Astrocyte (in vitro differentiated cells and primary cell): ENCODE measurements around the gene FMNL1. TPM values are rescaled to one million over a fixed set of nuclear protein-coding genes. Genes with fewer than 3 reads are reported as not detected.

Experiments
- DNase-seq: peaks from one replicate; pipeline ENCODE4 v3.0.0-alpha.2; 2010; ENCODE audit warnings: low read depth
- FAIRE-seq: peaks from 2 replicates; lab custom pipeline; 2011; peaks lifted over from hg19 to GRCh38; lab: Jason Lieb, UNC
- H2AFZ ChIP-seq: 2 replicates; pipeline ENCODE4 v1.6.0; 2012; ENCODE audit warnings: low read depth, low read length, inconsistent platforms
- H3K27ac ChIP-seq: 2 replicates; pipeline ENCODE4 v1.5.1; 2011; ENCODE audit warnings: low read depth, low read length, inconsistent platforms
- H3K27me3 ChIP-seq: 2 replicates; pipeline ENCODE4 v1.6.0; 2011; ENCODE audit warnings: low read length, inconsistent platforms; ENCODE audit not compliant: insufficient read depth
- H3K36me3 ChIP-seq: 2 replicates; pipeline ENCODE4 v1.5.1; 2011; ENCODE audit warnings: low read length, inconsistent platforms; ENCODE audit not compliant: insufficient read depth
- H3K4me1 ChIP-seq: 2 replicates; pipeline ENCODE4 v1.5.1; 2011; ENCODE audit warnings: low read length, inconsistent platforms; ENCODE audit not compliant: insufficient read depth
- H3K4me2 ChIP-seq: 2 replicates; pipeline ENCODE4 v1.6.0; 2012; ENCODE audit warnings: low read length, inconsistent platforms
- H3K4me3 ChIP-seq: 2 replicates; pipeline ENCODE4 v1.5.1; 2011; ENCODE audit warnings: low read depth, mild to moderate bottlenecking, low read length, inconsistent platforms; ENCODE audit not compliant: insufficient read depth
- H3K79me2 ChIP-seq: 2 replicates; pipeline ENCODE4 v1.6.0; 2012; ENCODE audit warnings: mild to moderate bottlenecking, low read length, inconsistent platforms; ENCODE audit not compliant: insufficient read depth
- H3K9ac ChIP-seq: 2 replicates; pipeline ENCODE4 v1.6.0; 2012; ENCODE audit warnings: mild to moderate bottlenecking, low read length, inconsistent platforms
- H3K9me3 ChIP-seq: 2 replicates; pipeline ENCODE4 v1.5.1; 2012; ENCODE audit warnings: low read depth, mild to moderate bottlenecking, low read length, inconsistent platforms; ENCODE audit not compliant: insufficient read depth
- H4K20me1 ChIP-seq: 2 replicates; pipeline ENCODE4 v1.6.0; 2012; ENCODE audit warnings: low read length, inconsistent platforms; ENCODE audit not compliant: insufficient read depth
- H3K27ac Mint-ChIP-seq: one replicate; pipeline ENCODE4 v1.8.0; 2021; ENCODE audit warnings: mild to moderate bottlenecking, mixed read lengths; ENCODE audit not compliant: unreplicated experiment
- H3K27me3 Mint-ChIP-seq: one replicate; pipeline ENCODE4 v1.8.0; 2021; ENCODE audit warnings: low read depth, mixed read lengths; ENCODE audit not compliant: unreplicated experiment
- H3K36me3 Mint-ChIP-seq: one replicate; pipeline ENCODE4 v1.8.0; 2021; ENCODE audit warnings: low read depth, mixed read lengths; ENCODE audit not compliant: unreplicated experiment
- H3K4me1 Mint-ChIP-seq: one replicate; pipeline ENCODE4 v1.8.0; 2021; ENCODE audit warnings: low read depth, mixed read lengths; ENCODE audit not compliant: unreplicated experiment
- H3K4me3 Mint-ChIP-seq: one replicate; pipeline ENCODE4 v1.8.0; 2021; ENCODE audit warnings: mild to moderate bottlenecking, moderate library complexity, mixed read lengths; ENCODE audit not compliant: unreplicated experiment
- H3K9me3 Mint-ChIP-seq: one replicate; pipeline ENCODE4 v1.8.0; 2021; ENCODE audit warnings: mild to moderate bottlenecking, mixed read lengths; ENCODE audit not compliant: unreplicated experiment
- CTCF ChIP-seq: IDR thresholded peaks from 2 replicates; pipeline ENCODE4 v1.5.1; 2011; ENCODE audit warnings: low read depth, mild to moderate bottlenecking, inconsistent platforms, low read length, moderate library complexity; ENCODE audit not compliant: insufficient read depth
- EZH2 ChIP-seq: IDR thresholded peaks from 2 replicates; pipeline ENCODE4 v1.6.1; 2012; ENCODE audit warnings: mild to moderate bottlenecking, low read length, inconsistent platforms; ENCODE audit not compliant: insufficient read depth
- total RNA-seq: library from RNA; stranded (reverse); gene quantifications from 2 replicates; pipeline ENCODE4 v1.2.1, GENCODE V29; 2021

FMNL1 gene
- total RNA-seq, 1 donor from 2014 or later = 4.0 TPM

- Histone ChIP-seq H3K4me1 (no peaks in the 10 kb centered on the region), H3K4me2 (no peak overlapping the region), H2AFZ (no peak overlapping the region), H3K79me2 (no peaks in the 10 kb centered on the region), H3K27ac (no peak overlapping the region), H4K20me1 (no peaks in the 10 kb centered on the region), H3K9ac (no peak overlapping the region), H3K9me3 (no peaks in the 10 kb centered on the region), H3K36me3 (no peaks in the 10 kb centered on the region), H3K27me3 (no peaks in the 10 kb centered on the region), H3K4me3 (no peak overlapping the region)
- Mint-ChIP-seq H3K4me3 (no peak overlapping the region), H3K27me3 (peaks cover 20% of the 10 kb centered on the region), H3K27ac (peak overlapping the region; percentile 41), H3K9me3 (peaks cover 3% of the 10 kb centered on the region), H3K36me3 (peaks cover 7% of the 10 kb centered on the region), H3K4me1 (no peaks in the 10 kb centered on the region)
- no peak for TF ChIP-seq CTCF
- TF ChIP-seq EZH2 = no peak
- no peak for DNase-seq
- no peak for FAIRE-seq
These were observed 32.2 kb downstream of the FMNL1 start for GRCh38 chr17:45253879-45254278.

- no peaks in the 10 kb centered on the region for H3K9me3 ChIP-seq
- no peaks in the 10 kb centered on the region for H4K20me1 ChIP-seq
- peaks cover 20% of the 10 kb centered on the region for H3K27me3 Mint-ChIP-seq
- FAIRE-seq = no peak
- no peak overlapping the region for H3K4me3 ChIP-seq
- H3K4me2 ChIP-seq = no peak overlapping the region
- H3K27ac Mint-ChIP-seq = no peak overlapping the region
- no peak overlapping the region for H3K9ac ChIP-seq
- H2AFZ ChIP-seq = no peak overlapping the region
- no peaks in the 10 kb centered on the region for H3K4me1 ChIP-seq
- H3K36me3 Mint-ChIP-seq = peaks cover 11% of the 10 kb centered on the region
- H3K27me3 ChIP-seq = no peaks in the 10 kb centered on the region
- H3K27ac ChIP-seq = no peak overlapping the region
- peaks cover 3% of the 10 kb centered on the region for H3K9me3 Mint-ChIP-seq
- peak overlapping the region; percentile 20 for H3K4me3 Mint-ChIP-seq
- DNase-seq = no peak
- H3K36me3 ChIP-seq = no peaks in the 10 kb centered on the region
- TF ChIP-seq EZH2 = no peak
- no peak for TF ChIP-seq CTCF
- no peaks in the 10 kb centered on the region for H3K4me1 Mint-ChIP-seq
- H3K79me2 ChIP-seq = no peaks in the 10 kb centered on the region
These were observed 33.7 kb downstream of the FMNL1 start for GRCh38 chr17:45255358-45255757.

GRCh38 chr17:45256114-45256966 is 34.7 kb downstream of the FMNL1 start:
- Mint-ChIP-seq H3K9me3 (peaks cover 3% of the 10 kb centered on the region), H3K27me3 (peaks cover 20% of the 10 kb centered on the region), H3K4me1 (no peaks in the 10 kb centered on the region), H3K36me3 (peaks cover 12% of the 10 kb centered on the region), H3K27ac (no peak overlapping the region), H3K4me3 (no peak overlapping the region)
- Histone ChIP-seq H3K9me3 (no peaks in the 10 kb centered on the region), H3K36me3 (no peaks in the 10 kb centered on the region), H3K4me2 (no peak overlapping the region), H3K4me3 (no peak overlapping the region), H4K20me1 (peaks cover 3% of the 10 kb centered on the region), H2AFZ (no peak overlapping the region), H3K27ac (no peak overlapping the region), H3K79me2 (no peaks in the 10 kb centered on the region), H3K27me3 (no peaks in the 10 kb centered on the region), H3K4me1 (no peaks in the 10 kb centered on the region), H3K9ac (no peak overlapping the region)
- TF ChIP-seq CTCF = no peak
- no peak for TF ChIP-seq EZH2
- FAIRE-seq (no peak), DNase-seq (no peak)
